Endothelial cell of umbilical vein (primary cell): ENCODE measurements around the gene ABHD8. TPM values are rescaled to one million over a fixed set of nuclear protein-coding genes. Genes with fewer than 3 reads are reported as not detected.

ENCODE experiments used
- BruUV-seq: library from RNA; stranded (reverse); fragments of 400-500 nt; replicated peaks from 2 replicates; lab custom pipeline; 2021; lab: Mats Ljungman, UMichigan
- CTCF ChIA-PET: fragments of 300-600, 350-600 bp; sonication (Branson Sonifier 250); formaldehyde crosslinking; loops from one replicate; lab custom pipeline; 2021; ENCODE audit warnings: antibody characterized with exemption, inconsistent platforms; lab: Charles Lee
- POLR2A ChIA-PET: fragments of 300-600, 350-600 bp; sonication (Branson Sonifier 250); formaldehyde crosslinking; loops from one replicate; lab custom pipeline; 2021; ENCODE audit warnings: antibody characterized with exemption, inconsistent platforms; lab: Charles Lee
- DNase-seq: peaks from one replicate; pipeline ENCODE4 v3.0.0-alpha.2; 2011; ENCODE audit warnings: low read depth, low spot score
- FAIRE-seq: peaks from 2 replicates; lab custom pipeline; 2011; peaks lifted over from hg19 to GRCh38; lab: Jason Lieb, UNC
- H2AFZ ChIP-seq: 2 replicates; pipeline ENCODE4 v1.6.0; 2012; ENCODE audit warnings: low read depth, low read length, control low read depth, inconsistent platforms
- H3K27ac ChIP-seq: 2 replicates; pipeline ENCODE4 v1.5.1; 2011; ENCODE audit warnings: low read depth, mild to moderate bottlenecking, control low read depth, low read length, moderate library complexity; ENCODE audit not compliant: insufficient read depth
- H3K27me3 ChIP-seq, 2 experiments: 2 replicates each; pipeline versions ENCODE4 v1.6.0 to v1.6.1; 2011; ENCODE audit warnings: low read length in 2 of 2, mixed read lengths in 1 of 2; ENCODE audit not compliant: control insufficient read depth in 2 of 2, insufficient read depth in 2 of 2
- H3K36me3 ChIP-seq, 2 experiments: 2 replicates in 1 of 2; 3 replicates in 1 of 2; pipeline ENCODE4 v1.5.1; 2011; ENCODE audit warnings: low read length in 2 of 2, mild to moderate bottlenecking in 1 of 2, moderate library complexity in 1 of 2; ENCODE audit not compliant: control insufficient read depth in 2 of 2, insufficient read depth in 2 of 2; ENCODE audit errors: extremely low read depth in 1 of 2
- H3K4me1 ChIP-seq: 3 replicates; pipeline ENCODE4 v1.5.1; 2011; ENCODE audit warnings: mild to moderate bottlenecking, low read length; ENCODE audit not compliant: control insufficient read depth, insufficient read depth; ENCODE audit errors: extremely low read depth
- H3K4me2 ChIP-seq: 2 replicates; pipeline ENCODE4 v1.6.1; 2011; ENCODE audit warnings: low read length, control low read depth, mixed read lengths; ENCODE audit not compliant: insufficient read depth
- H3K4me3 ChIP-seq, 3 experiments: fragments of 200-600 bp in 1 of 3; sonication (generic), shearing (Covaris generic) in 1 of 3; replicated peaks in 1 of 3; 2 replicates each; pipeline ENCODE4 v1.5.1; 2011 to 2016; ENCODE audit warnings: control low read depth in 3 of 3, low read length in 3 of 3, mild to moderate bottlenecking in 2 of 3, inconsistent platforms in 1 of 3, low read depth in 1 of 3, moderate library complexity in 1 of 3; ENCODE audit not compliant: insufficient read depth in 1 of 3
- H3K79me2 ChIP-seq: 2 replicates; pipeline ENCODE4 v1.6.0; 2012; ENCODE audit warnings: low read length, inconsistent platforms; ENCODE audit not compliant: control insufficient read depth, insufficient read depth
- H3K9ac ChIP-seq: replicated peaks from 2 replicates; pipeline ENCODE3; 2011; ENCODE audit warnings: low read length, control low read depth; ENCODE audit not compliant: insufficient read depth; ENCODE audit errors: extremely low read depth
- H3K9me1 ChIP-seq: replicated peaks from 3 replicates; pipeline ENCODE4 v1.6.0; 2011; ENCODE audit warnings: mild to moderate bottlenecking, low read length; ENCODE audit not compliant: control insufficient read depth, insufficient read depth; ENCODE audit errors: extremely low read depth
- H3K9me3 ChIP-seq: replicated peaks from 2 replicates; pipeline ENCODE4 v1.5.1; 2012; ENCODE audit warnings: low read length, inconsistent platforms; ENCODE audit not compliant: control insufficient read depth, insufficient read depth
- H4K20me1 ChIP-seq: replicated peaks from 2 replicates; pipeline ENCODE3; 2011; ENCODE audit warnings: mild to moderate bottlenecking, low read length; ENCODE audit not compliant: control insufficient read depth, insufficient read depth; ENCODE audit errors: extremely low read depth
- CTCF ChIP-seq, 2 donors: IDR thresholded peaks; 1 replicate in 1 of 2; 2 replicates in 1 of 2; pipeline ENCODE4 v1.5.1; 2011; ENCODE audit warnings: low read length in 2 of 2, mild to moderate bottlenecking in 2 of 2, moderate library complexity in 2 of 2, control low read depth in 1 of 2, inconsistent platforms in 1 of 2, low read depth in 1 of 2; ENCODE audit not compliant: insufficient read depth in 1 of 2; ENCODE audit errors: extremely low read depth in 1 of 2
- EZH2 ChIP-seq: IDR thresholded peaks from 2 replicates; pipeline ENCODE4 v1.6.1; 2012; ENCODE audit warnings: borderline replicate concordance, low read depth, mild to moderate bottlenecking, moderate library complexity, low read length, inconsistent platforms; ENCODE audit not compliant: severe bottlenecking
- FOS ChIP-seq: IDR thresholded peaks from 2 replicates; pipeline ENCODE4 v1.6.1; 2011; ENCODE audit warnings: mild to moderate bottlenecking, low read length, moderate library complexity, borderline replicate concordance; ENCODE audit not compliant: insufficient read depth
- GATA2 ChIP-seq: IDR thresholded peaks from 2 replicates; pipeline ENCODE4 v1.7.0; 2011; ENCODE audit warnings: low read depth, mild to moderate bottlenecking, moderate library complexity, mixed read lengths, low read length; ENCODE audit not compliant: insufficient read length, insufficient read depth
- JUN ChIP-seq: IDR thresholded peaks from 2 replicates; pipeline ENCODE4 v1.6.1; 2011; ENCODE audit warnings: borderline replicate concordance, low read depth; ENCODE audit not compliant: insufficient read length, insufficient read depth
- MAX ChIP-seq: IDR thresholded peaks from 2 replicates; pipeline ENCODE4 v1.6.1; 2011; ENCODE audit not compliant: insufficient read depth, insufficient read length
- MYC ChIP-seq: IDR thresholded peaks from one replicate; pipeline ENCODE4 v1.6.1; 2011; ENCODE audit warnings: mild to moderate bottlenecking, low read depth, low read length
- POLR2A ChIP-seq: IDR thresholded peaks from 2 replicates; pipeline ENCODE4 v1.6.1; 2012; ENCODE audit warnings: low read depth, mild to moderate bottlenecking, control low read depth, low read length
- POLR2AphosphoS5 ChIP-seq: IDR thresholded peaks from 2 replicates; pipeline ENCODE4 v1.6.1; 2012; ENCODE audit warnings: low read depth, mild to moderate bottlenecking, control low read depth, low read length, moderate library complexity; ENCODE audit not compliant: insufficient read depth
- dilution Hi-C: fragments of 300-500 bp; cut with MboI; formaldehyde crosslinking; loops from one replicate; pipeline ENCODE4 v1.15.0; 2019; ENCODE audit warnings: low sequenced_read_pairs; ENCODE audit not compliant: extremely low pct_ligation_motif_present
- intact Hi-C: fragments of 100-400 bp; cut with micrococcal nuclease; formaldehyde crosslinking; loops from one replicate; pipeline ENCODE4 v1.10.0; 2022
- polyA plus RNA-seq, 4 experiments: library from polyadenylated mRNA; depleted of rRNA in 3 of 4; stranded (reverse) in 3 of 4; unstranded in 1 of 4; fragments of >200 nt; gene quantifications; 2 replicates each; pipeline versions ENCODE4 v1.2.1 to v1.2.3, GENCODE V29; 2011 to 2012; ENCODE audit warnings: missing spikeins in 1 of 4
- total RNA-seq: library from RNA; stranded (reverse); gene quantifications from 2 replicates; pipeline ENCODE4 v1.2.3, GENCODE V29; 2021

ABHD8 gene
- total and polyA plus RNA-seq, 2 donors (not counting 3 experiments of a cell fraction or from before 2014, with no cell fraction given), result 5.9 to 8.7 TPM

GRCh38 chr19:17266589-17266974 lies 36.6 kb downstream of the ABHD8 start:
- Histone ChIP-seq H3K36me3 (peaks cover 6 to 7% of the 10 kb centered on the region in 2 experiments), H3K27me3 (no peaks in the 10 kb centered on the region), H3K9me3 (no peaks in the 10 kb centered on the region), H3K4me3 (no peak overlapping the region), H2AFZ (peak overlapping the region; percentile 21), H3K9me1 (no peaks in the 10 kb centered on the region), H3K4me2 (no peak overlapping the region), H4K20me1 (no peaks in the 10 kb centered on the region), H3K27ac (no peak overlapping the region), H3K9ac (no peak overlapping the region), H3K79me2 (peaks cover 14% of the 10 kb centered on the region), H3K4me1 (peaks cover 18% of the 10 kb centered on the region)
- BruUV-seq, result no TSS peak
- ChIA-PET POLR2A (interaction anchor here (0.8 to 1.2 kb wide), 2 partner anchors 15 to 52 kb away, joined by 3 to 5 read pairs; partner anchors contain the start of genes ANKLE1 and USE1), CTCF (interaction anchor here (0.8 to 2.7 kb wide), 3 partner anchors 9 to 31 kb away, joined by 3 to 15 read pairs (median 8); partner anchors contain the start of gene ANKLE1)
- no peak for FAIRE-seq
- intact Hi-C loops, result loop anchor here (2.0 kb wide), 3 partner anchors 32 to 370 kb away; partner anchors contain the start of gene OCEL1
- DNase-seq, result no peak
- TF ChIP-seq POLR2AphosphoS5 (no peak), FOS (no peak), EZH2 (no peak), GATA2 (no peak)
- dilution Hi-C loops, result no loop called here

- Histone ChIP-seq H3K4me1 (peaks cover 18% of the 10 kb centered on the region), H3K36me3 (peaks cover under 1 to 3% of the 10 kb centered on the region in 2 experiments), H3K9ac (no peak overlapping the region), H3K27ac (no peak overlapping the region), H2AFZ (no peak overlapping the region), H3K79me2 (peaks cover 14% of the 10 kb centered on the region), H3K9me1 (no peaks in the 10 kb centered on the region), H3K4me3 (no peak overlapping the region), H4K20me1 (no peaks in the 10 kb centered on the region), H3K9me3 (no peaks in the 10 kb centered on the region), H3K4me2 (no peak overlapping the region), H3K27me3 (no peaks in the 10 kb centered on the region)
- CTCF ChIA-PET, result interaction anchor here (1.5 to 2.7 kb wide), 2 partner anchors 8 to 16 kb away, joined by 8 to 15 read pairs; partner anchors contain the start of gene ANKLE1
- no peak for DNase-seq
- POLR2A ChIA-PET, result interaction anchor here (0.6 kb wide), 1 partner anchor 15 kb away, joined by 11 read pairs; no protein-coding TSS in a partner anchor
- no TSS peak for BruUV-seq
- no peak for TF ChIP-seq POLR2AphosphoS5
- TF ChIP-seq JUN, result no peak
- no peak for TF ChIP-seq GATA2
- TF ChIP-seq EZH2, result no peak
- no peak for TF ChIP-seq POLR2A
- no peak for TF ChIP-seq MAX
- TF ChIP-seq CTCF (IDR thresholded peaks at IDR 0.05; ENCODE audit: extremely low read depth in 1 of 2, insufficient read depth in 1 of 2, low read depth in 1 of 2, low read length in 2 of 2), result no peak
- no peak for TF ChIP-seq FOS
- TF ChIP-seq MYC, result no peak
- intact Hi-C loops, result loop anchor here (2.0 kb wide), 3 partner anchors 31 to 369 kb away; partner anchors contain the start of gene OCEL1
- dilution Hi-C loops, result no loop called here
- no peak for FAIRE-seq
Measured at GRCh38 chr19:17266026-17266425, 37.2 kb downstream of the ABHD8 start.
